Activated CD8-positive, alpha-beta memory T cell treated with anti-CD3 and anti-CD28 coated beads, Interleukin-2, amount 10 ng/mL, durations not matched to agents 7 days and 5 days (primary cell): ENCODE data around the gene YIPF6. TPM values are rescaled to one million over a fixed set of nuclear protein-coding genes. Genes with fewer than 3 reads are reported as not detected.
A peak's percentile ranks its signal among the peaks of the same experiment; 100 is the strongest.
"Not testable (repeated sequence)": the region's sequence is repeated elsewhere in the genome, so short reads cannot be mapped to it uniquely, and the experiment has no call there.

Source experiments
- ATAC-seq: fragments of 150-1000 bp; cut with Tn5 transposase; one replicate; pipeline ENCODE4 v1.10.0; 2021; ENCODE audit warnings: moderate library complexity
- CTCF ChIA-PET: fragments of 350-600 bp; sonication (Branson Sonifier 250); formaldehyde crosslinking; loops from one replicate; lab custom pipeline; 2021; ENCODE audit warnings: antibody characterized with exemption; lab: Charles Lee
- DNase-seq: peaks from one replicate; pipeline ENCODE4 v3.0.0-alpha.2; 2020
- H3K27ac Mint-ChIP-seq: one replicate; pipeline ENCODE4 v1.8.0; 2021; ENCODE audit warnings: mild to moderate bottlenecking, mixed read lengths
- H3K27me3 Mint-ChIP-seq: one replicate; pipeline ENCODE4 v1.8.0; 2021; ENCODE audit warnings: mixed read lengths
- H3K36me3 Mint-ChIP-seq: one replicate; pipeline ENCODE4 v1.8.0; 2021; ENCODE audit warnings: mild to moderate bottlenecking, mixed read lengths
- H3K4me1 Mint-ChIP-seq: one replicate; pipeline ENCODE4 v1.8.0; 2021; ENCODE audit warnings: mixed read lengths
- H3K4me3 Mint-ChIP-seq: one replicate; pipeline ENCODE4 v1.8.0; 2021; ENCODE audit warnings: mild to moderate bottlenecking, moderate library complexity, mixed read lengths
- H3K9me3 Mint-ChIP-seq: one replicate; pipeline ENCODE4 v1.8.0; 2022; ENCODE audit warnings: low read depth, mixed read lengths
- total RNA-seq, 2 experiments: library from RNA; stranded (reverse); gene quantifications; one replicate each; pipeline ENCODE4 v1.2.3, GENCODE V29; 2021

Gene YIPF6, protein sequence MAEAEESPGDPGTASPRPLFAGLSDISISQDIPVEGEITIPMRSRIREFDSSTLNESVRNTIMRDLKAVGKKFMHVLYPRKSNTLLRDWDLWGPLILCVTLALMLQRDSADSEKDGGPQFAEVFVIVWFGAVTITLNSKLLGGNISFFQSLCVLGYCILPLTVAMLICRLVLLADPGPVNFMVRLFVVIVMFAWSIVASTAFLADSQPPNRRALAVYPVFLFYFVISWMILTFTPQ
- total RNA-seq: 10 to 100 TPM; 16.6 to 20.8 TPM

- ATAC-seq (peak; percentile 95), DNase-seq (peak; percentile 81)
- H3K36me3 Mint-ChIP-seq: peaks cover 12% of the 10 kb centered on the region
- H3K4me1 Mint-ChIP-seq: peaks cover 20% of the 10 kb centered on the region
- CTCF ChIA-PET: interaction anchor here (0.6 kb wide), 1 partner anchor 662 kb away, joined by 4 read pairs; no protein-coding TSS in a partner anchor
- H3K27me3 Mint-ChIP-seq: peaks cover 4% of the 10 kb centered on the region
- H3K9me3 Mint-ChIP-seq: no peaks in the 10 kb centered on the region
- peak within 1 kb of the TSS; percentile 96 for H3K27ac Mint-ChIP-seq
- H3K4me3 Mint-ChIP-seq: peak within 1 kb of the TSS; percentile 92
Measured at GRCh38 chrX:68498508-68499379, at the start of gene YIPF6. YIPF6 (plus strand) TSS chrX:68499051; CDS start chrX:68499067, 16 bp downstream.

DNA sequence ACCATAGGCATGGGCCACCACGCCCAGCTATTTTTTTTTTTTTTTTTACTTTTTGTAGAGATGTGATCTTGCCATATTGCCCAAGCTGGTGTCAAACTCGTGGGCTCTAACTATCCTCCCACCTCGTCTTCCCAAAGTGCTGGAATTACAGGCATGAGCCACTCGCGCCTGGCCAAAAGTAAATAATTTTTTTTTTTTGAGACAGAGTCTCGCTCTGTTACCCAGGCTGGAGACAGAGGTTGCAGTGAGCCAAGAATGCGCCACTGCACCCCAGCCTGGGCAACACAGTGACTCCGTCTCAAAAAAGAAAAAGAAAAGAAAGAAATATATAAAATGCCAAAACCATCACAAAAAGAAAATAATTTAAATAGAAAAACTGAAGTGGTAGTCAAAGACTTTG, 47.1 kb upstream of the YIPF6 start:
- H3K27me3 Mint-ChIP-seq: no peaks in the 10 kb centered on the region
- no peaks in the 10 kb centered on the region for H3K36me3 Mint-ChIP-seq
- H3K4me1 Mint-ChIP-seq: no peaks in the 10 kb centered on the region
- ATAC-seq (no peak), DNase-seq (no peak)
- CTCF ChIA-PET: no interaction called here
- H3K27ac Mint-ChIP-seq: no peak overlapping the region
- no peak overlapping the region for H3K4me3 Mint-ChIP-seq
- H3K9me3 Mint-ChIP-seq: no peaks in the 10 kb centered on the region

- Mint-ChIP-seq H3K4me3 (no peak overlapping the region), H3K4me1 (no peaks in the 10 kb centered on the region), H3K36me3 (no peaks in the 10 kb centered on the region), H3K9me3 (no peaks in the 10 kb centered on the region), H3K27me3 (no peaks in the 10 kb centered on the region), H3K27ac (no peak overlapping the region)
- CTCF ChIA-PET: no interaction called here
- DNase-seq: no peak
- ATAC-seq: no peak
Measured at GRCh38 chrX:68454476-68455150, 44.2 kb upstream of the YIPF6 start.

GRCh38 chrX:68455151-68455510, 43.7 kb upstream of the YIPF6 start:
- DNase-seq (no peak), ATAC-seq (no peak)
- no peak overlapping the region for H3K27ac Mint-ChIP-seq
- H3K9me3 Mint-ChIP-seq: no peaks in the 10 kb centered on the region
- no peaks in the 10 kb centered on the region for H3K36me3 Mint-ChIP-seq
- no peaks in the 10 kb centered on the region for H3K4me1 Mint-ChIP-seq
- H3K4me3 Mint-ChIP-seq: no peak overlapping the region
- no peaks in the 10 kb centered on the region for H3K27me3 Mint-ChIP-seq
- CTCF ChIA-PET: no interaction called here

GRCh38 chrX:68461093-68461492, 37.8 kb upstream of the YIPF6 start:
- Mint-ChIP-seq H3K27ac (no peak overlapping the region), H3K4me3 (no peak overlapping the region), H3K36me3 (no peaks in the 10 kb centered on the region), H3K9me3 (no peaks in the 10 kb centered on the region), H3K27me3 (no peaks in the 10 kb centered on the region), H3K4me1 (peaks cover 3% of the 10 kb centered on the region)
- DNase-seq (no peak), ATAC-seq (no peak)
- CTCF ChIA-PET: no interaction called here

GRCh38 chrX:68461576-68461975, 37.3 kb upstream of the YIPF6 start:
- no peak for ATAC-seq
- CTCF ChIA-PET: no interaction called here
- Mint-ChIP-seq H3K36me3 (no peaks in the 10 kb centered on the region), H3K27ac (no peak overlapping the region), H3K4me3 (no peak overlapping the region), H3K27me3 (no peaks in the 10 kb centered on the region), H3K4me1 (peaks cover 3% of the 10 kb centered on the region), H3K9me3 (no peaks in the 10 kb centered on the region)
- no peak for DNase-seq

- DNase-seq (no peak), ATAC-seq (no peak)
- CTCF ChIA-PET: no interaction called here
- no peaks in the 10 kb centered on the region for H3K9me3 Mint-ChIP-seq
- H3K4me3 Mint-ChIP-seq: no peak overlapping the region
- H3K4me1 Mint-ChIP-seq: peaks cover 3% of the 10 kb centered on the region
- no peak overlapping the region for H3K27ac Mint-ChIP-seq
- H3K27me3 Mint-ChIP-seq: no peaks in the 10 kb centered on the region
- H3K36me3 Mint-ChIP-seq: no peaks in the 10 kb centered on the region
Measured at GRCh38 chrX:68462197-68462596, 36.7 kb upstream of the YIPF6 start.

- ATAC-seq (peak; percentile 27), DNase-seq (peak; percentile 41)
- no peak overlapping the region for H3K4me3 Mint-ChIP-seq
- no peaks in the 10 kb centered on the region for H3K27me3 Mint-ChIP-seq
- no peaks in the 10 kb centered on the region for H3K9me3 Mint-ChIP-seq
- H3K36me3 Mint-ChIP-seq: no peaks in the 10 kb centered on the region
- peaks cover 3% of the 10 kb centered on the region for H3K4me1 Mint-ChIP-seq
- no peak overlapping the region for H3K27ac Mint-ChIP-seq
- CTCF ChIA-PET: no interaction called here
Measured at GRCh38 chrX:68462653-68463052, 36.2 kb upstream of the YIPF6 start.

DNA sequence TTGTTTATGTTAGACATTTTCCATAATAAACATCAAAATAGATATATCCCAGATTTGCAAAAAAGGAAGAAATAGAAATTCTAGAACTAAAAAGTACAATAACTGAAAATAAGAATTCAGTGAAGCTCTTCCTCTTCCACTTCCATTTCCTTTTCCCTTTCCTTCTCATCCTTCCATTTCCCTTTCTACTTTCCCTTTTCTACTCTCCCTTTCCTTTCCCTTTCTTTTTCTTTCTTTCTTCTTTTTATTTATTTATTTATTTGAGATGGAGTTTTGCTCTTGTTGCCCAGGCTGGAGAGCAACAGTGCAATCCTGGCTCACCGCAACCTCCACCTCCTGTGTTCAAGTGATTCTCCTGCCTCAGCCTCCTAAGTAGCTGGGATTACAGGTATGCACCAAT, 35.0 kb upstream of the YIPF6 start:
- Mint-ChIP-seq H3K4me3 (no peak overlapping the region), H3K9me3 (no peaks in the 10 kb centered on the region), H3K36me3 (no peaks in the 10 kb centered on the region), H3K27me3 (no peaks in the 10 kb centered on the region), H3K4me1 (peaks cover 3% of the 10 kb centered on the region), H3K27ac (no peak overlapping the region)
- DNase-seq (no peak), ATAC-seq (no peak)
- CTCF ChIA-PET: no interaction called here

GRCh38 chrX:68464796-68465195, 34.1 kb upstream of the YIPF6 start:
- H3K27me3 Mint-ChIP-seq: no peaks in the 10 kb centered on the region
- peaks cover 3% of the 10 kb centered on the region for H3K4me1 Mint-ChIP-seq
- no peak for DNase-seq
- H3K27ac Mint-ChIP-seq: no peak overlapping the region
- ATAC-seq: no peak
- no peaks in the 10 kb centered on the region for H3K9me3 Mint-ChIP-seq
- H3K36me3 Mint-ChIP-seq: no peaks in the 10 kb centered on the region
- CTCF ChIA-PET: no interaction called here
- H3K4me3 Mint-ChIP-seq: no peak overlapping the region

DNA sequence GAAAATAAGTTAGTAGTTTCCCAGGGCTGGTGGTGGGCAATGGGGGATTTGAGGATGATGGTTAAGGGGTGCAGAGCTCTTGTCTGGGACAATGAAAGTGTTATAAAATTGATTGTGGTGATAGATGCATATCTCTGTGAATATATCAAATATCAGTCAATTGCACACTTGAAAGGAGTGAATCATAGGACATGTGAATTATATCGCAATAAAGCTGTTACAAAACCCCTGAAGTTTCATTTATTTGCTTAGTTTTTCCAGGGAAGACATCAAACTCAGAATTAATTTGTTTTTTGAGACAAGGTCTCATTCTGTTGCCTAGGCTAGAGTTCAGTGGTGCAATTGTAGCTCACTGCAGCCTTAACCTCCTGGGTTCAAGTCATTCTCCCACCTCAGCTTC, 17.9 kb upstream of the YIPF6 start:
- Mint-ChIP-seq H3K27ac (no peak overlapping the region), H3K4me1 (no peaks in the 10 kb centered on the region), H3K4me3 (no peak overlapping the region), H3K9me3 (no peaks in the 10 kb centered on the region), H3K36me3 (no peaks in the 10 kb centered on the region), H3K27me3 (peaks cover 2% of the 10 kb centered on the region)
- ATAC-seq (no peak), DNase-seq (no peak)
- CTCF ChIA-PET: no interaction called here

- H3K9me3 Mint-ChIP-seq, H3K4me1 Mint-ChIP-seq, H3K36me3 Mint-ChIP-seq, DNase-seq, H3K4me3 Mint-ChIP-seq, CTCF ChIA-PET, H3K27ac Mint-ChIP-seq, ATAC-seq, H3K27me3 Mint-ChIP-seq: not testable (repeated sequence)
Measured at GRCh38 chrX:68486198-68486597, 12.7 kb upstream of the YIPF6 start.

DNA sequence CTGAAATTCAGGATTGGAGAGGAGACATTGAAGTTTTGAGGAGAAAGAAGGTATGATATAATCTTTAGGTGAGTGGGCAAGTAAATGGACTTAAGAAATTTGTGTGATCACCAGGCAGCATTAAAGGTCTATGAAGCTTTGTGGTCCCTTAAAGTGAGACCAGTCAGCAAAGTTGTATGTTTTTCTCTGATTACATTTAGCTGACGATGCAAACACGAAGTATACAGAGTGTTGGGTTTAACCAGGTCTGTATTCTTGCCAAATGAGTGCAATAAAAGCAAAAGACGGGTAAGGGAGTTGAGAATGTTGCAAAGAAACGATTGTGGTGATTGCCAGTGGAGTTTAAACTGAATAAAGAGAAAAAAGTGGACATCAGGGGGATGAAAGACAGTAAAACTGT, 11.6 kb upstream of the YIPF6 start:
- H3K27ac Mint-ChIP-seq: no peak overlapping the region
- no peak for DNase-seq
- H3K4me1 Mint-ChIP-seq: peaks cover 2% of the 10 kb centered on the region
- no peak for ATAC-seq
- no peaks in the 10 kb centered on the region for H3K9me3 Mint-ChIP-seq
- no peaks in the 10 kb centered on the region for H3K36me3 Mint-ChIP-seq
- H3K27me3 Mint-ChIP-seq: peaks cover 2% of the 10 kb centered on the region
- CTCF ChIA-PET: no interaction called here
- H3K4me3 Mint-ChIP-seq: no peak overlapping the region

DNA sequence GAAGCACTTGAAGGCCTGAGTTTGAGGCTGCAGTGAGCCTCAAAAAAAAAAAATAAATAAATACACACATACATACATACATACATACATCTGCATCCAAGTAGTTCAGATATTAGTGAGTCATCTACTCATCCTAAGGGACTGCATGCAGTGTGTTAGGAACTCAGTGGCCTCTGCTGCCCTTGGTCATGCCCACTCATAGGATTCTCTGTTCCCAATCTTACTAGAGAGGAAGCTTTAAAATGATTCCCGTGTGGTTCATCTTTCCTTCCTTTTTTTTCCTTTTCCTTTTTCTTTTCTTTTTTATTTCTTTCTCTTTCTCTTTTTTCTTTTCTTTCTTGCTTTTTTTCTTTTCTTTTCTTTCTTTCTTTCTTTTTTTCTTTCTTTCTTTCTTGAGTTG, 10.9 kb upstream of the YIPF6 start:
- Mint-ChIP-seq H3K4me3 (no peak overlapping the region), H3K4me1 (peaks cover 2% of the 10 kb centered on the region), H3K9me3 (no peaks in the 10 kb centered on the region), H3K27me3 (peaks cover 2% of the 10 kb centered on the region), H3K27ac (no peak overlapping the region), H3K36me3 (no peaks in the 10 kb centered on the region)
- no peak for ATAC-seq
- CTCF ChIA-PET: no interaction called here
- DNase-seq: no peak
